H1 (cell line): ENCODE results near the gene TMEM269. TPM values are rescaled to one million over a fixed set of nuclear protein-coding genes. Genes with fewer than 3 reads are reported as not detected.

Experiments
- CTCF ChIA-PET: fragments of 300-600 bp; sonication (Branson Sonifier 250); formaldehyde crosslinking; loops from one replicate; lab custom pipeline; 2021; ENCODE audit not compliant: partially characterized antibody; lab: Charles Lee
- POLR2A ChIA-PET: fragments of 300-600 bp; sonication (Branson Sonifier 250); formaldehyde crosslinking; loops from one replicate; lab custom pipeline; 2021; ENCODE audit warnings: inconsistent platforms; ENCODE audit not compliant: partially characterized antibody; lab: Charles Lee
- DNase-seq, 2 experiments: peaks; one replicate each; pipeline versions ENCODE4 v3.0.0 to v3.0.0-alpha.2; 2010 to 2022; ENCODE audit warnings: low spot score in 2 of 2, low read depth in 1 of 2, mixed read lengths in 1 of 2
- FAIRE-seq: peaks from 2 replicates; lab custom pipeline; 2011; peaks lifted over from hg19 to GRCh38; lab: Jason Lieb, UNC
- H2AFZ ChIP-seq: 2 replicates; pipeline ENCODE4 v1.8.1; 2012; ENCODE audit warnings: low read length, inconsistent platforms
- H2AK5ac ChIP-seq: 2 replicates; pipeline ENCODE4 v1.6.1; 2013; ENCODE audit warnings: low read depth, low read length
- H2BK120ac ChIP-seq: replicated peaks from 2 replicates; pipeline ENCODE3; 2013; ENCODE audit warnings: low read depth, low read length, inconsistent platforms
- H2BK12ac ChIP-seq: 2 replicates; pipeline ENCODE4 v1.6.1; 2013; ENCODE audit warnings: low read depth, low read length
- H2BK15ac ChIP-seq: 2 replicates; pipeline ENCODE4 v1.6.1; 2013; ENCODE audit warnings: low read length
- H2BK20ac ChIP-seq: 2 replicates; pipeline ENCODE4 v1.6.1; 2013; ENCODE audit warnings: low read length
- H2BK5ac ChIP-seq: 2 replicates; pipeline ENCODE4 v1.6.1; 2013; ENCODE audit warnings: low read depth, low read length
- H3K14ac ChIP-seq: 2 replicates; pipeline ENCODE4 v1.6.1; 2013; ENCODE audit warnings: inconsistent platforms; ENCODE audit not compliant: insufficient read length
- H3K18ac ChIP-seq: 2 replicates; pipeline ENCODE4 v1.6.1; 2013; ENCODE audit warnings: low read length; ENCODE audit errors: extremely low read depth
- H3K23ac ChIP-seq: 2 replicates; pipeline ENCODE4 v1.6.1; 2013; ENCODE audit warnings: inconsistent platforms; ENCODE audit not compliant: insufficient read length
- H3K23me2 ChIP-seq: 2 replicates; pipeline ENCODE4 v1.6.1; 2013; ENCODE audit warnings: low read depth, low read length
- H3K27ac ChIP-seq: 2 replicates; pipeline ENCODE4 v1.6.1; 2011; ENCODE audit warnings: low read depth, low read length, inconsistent platforms
- H3K27me3 ChIP-seq, 4 experiments: replicated peaks in 1 of 4; 1 replicate in 1 of 4; 2 replicates in 3 of 4; pipeline versions ENCODE4 v1.6.1 to v1.8.1; 2011 to 2013; ENCODE audit warnings: low read length in 3 of 4, mild to moderate bottlenecking in 3 of 4, inconsistent platforms in 2 of 4, mixed read lengths in 2 of 4, moderate library complexity in 1 of 4; ENCODE audit not compliant: control insufficient read depth in 3 of 4, insufficient read depth in 3 of 4; ENCODE audit errors: extremely low read depth in 1 of 4
- H3K36me3 ChIP-seq, 4 experiments: 2 replicates each; pipeline versions ENCODE4 v1.6.1 to v1.8.1; 2011 to 2013; ENCODE audit warnings: mild to moderate bottlenecking in 4 of 4, low read length in 3 of 4, moderate library complexity in 2 of 4, control low read depth in 1 of 4, inconsistent platforms in 1 of 4; ENCODE audit not compliant: insufficient read depth in 4 of 4, control insufficient read depth in 2 of 4
- H3K4ac ChIP-seq: replicated peaks from 2 replicates; pipeline ENCODE3; 2013; ENCODE audit warnings: low read length, low read depth, mixed read lengths, inconsistent platforms; ENCODE audit not compliant: insufficient read length
- H3K4me1 ChIP-seq, 4 experiments: replicated peaks in 1 of 4; 1 replicate in 1 of 4; 2 replicates in 3 of 4; pipeline versions ENCODE4 v1.6.1 to v1.8.1; 2011 to 2013; ENCODE audit warnings: low read length in 3 of 4, inconsistent platforms in 2 of 4, mixed read lengths in 1 of 4; ENCODE audit not compliant: insufficient read depth in 4 of 4, control insufficient read depth in 3 of 4
- H3K4me2 ChIP-seq, 2 experiments: 2 replicates each; pipeline versions ENCODE4 v1.6.1 to v1.8.1; 2011 to 2013; ENCODE audit warnings: low read depth in 2 of 2, low read length in 2 of 2, control low read depth in 1 of 2, inconsistent platforms in 1 of 2, mild to moderate bottlenecking in 1 of 2; ENCODE audit not compliant: insufficient read depth in 1 of 2
- H3K4me3 ChIP-seq, 4 experiments: fragments of 200-600, 300-600 bp in 1 of 4; sonication (generic), shearing (Covaris generic), sonication (Bioruptor Twin) in 1 of 4; 2 replicates each; pipeline versions ENCODE4 v1.5.1 to v1.8.1; 2011 to 2016; ENCODE audit warnings: low read length in 4 of 4, low read depth in 3 of 4, control low read depth in 2 of 4, inconsistent platforms in 2 of 4, mild to moderate bottlenecking in 2 of 4, mixed read lengths in 1 of 4, moderate library complexity in 1 of 4; ENCODE audit not compliant: insufficient read depth in 2 of 4; ENCODE audit errors: extremely low read depth in 1 of 4
- H3K56ac ChIP-seq: replicated peaks from 2 replicates; pipeline ENCODE3; 2013; ENCODE audit warnings: low read depth, mild to moderate bottlenecking, mixed read lengths, low read length, inconsistent platforms; ENCODE audit not compliant: insufficient read length
- H3K79me1 ChIP-seq: 2 replicates; pipeline ENCODE4 v1.6.1; 2013; ENCODE audit warnings: low read depth, low read length, control low read depth
- H3K79me2 ChIP-seq, 2 experiments: 2 replicates each; pipeline versions ENCODE4 v1.6.1 to v1.8.1; 2012 to 2013; ENCODE audit warnings: low read length in 2 of 2, mild to moderate bottlenecking in 2 of 2, inconsistent platforms in 1 of 2; ENCODE audit not compliant: insufficient read depth in 2 of 2, control insufficient read depth in 1 of 2
- H3K9ac ChIP-seq, 4 experiments: replicated peaks in 1 of 4; 1 replicate in 1 of 4; 2 replicates in 3 of 4; pipeline versions ENCODE4 v1.6.1 to v1.8.1; 2011 to 2013; ENCODE audit warnings: low read depth in 3 of 4, low read length in 3 of 4, control low read depth in 2 of 4, mild to moderate bottlenecking in 2 of 4, moderate library complexity in 2 of 4, inconsistent platforms in 1 of 4; ENCODE audit errors: extremely low read depth in 1 of 4
- H3K9me3 ChIP-seq, 2 experiments: 2 replicates each; pipeline versions ENCODE4 v1.6.1 to v1.8.1; 2012 to 2013; ENCODE audit warnings: mild to moderate bottlenecking in 2 of 2, moderate library complexity in 2 of 2, control low read depth in 1 of 2, inconsistent platforms in 1 of 2, low read depth in 1 of 2, low read length in 1 of 2, mixed read lengths in 1 of 2; ENCODE audit not compliant: insufficient read depth in 2 of 2
- H4K20me1 ChIP-seq, 2 experiments: replicated peaks in 1 of 2; 2 replicates each; pipeline versions ENCODE3 to v1.8.1; 2011 to 2013; ENCODE audit warnings: inconsistent platforms in 2 of 2, low read length in 2 of 2, mild to moderate bottlenecking in 1 of 2; ENCODE audit not compliant: insufficient read depth in 2 of 2, control insufficient read depth in 1 of 2
- H4K5ac ChIP-seq: 2 replicates; pipeline ENCODE4 v1.6.1; 2013; ENCODE audit warnings: low read length, low read depth, mixed read lengths, inconsistent platforms; ENCODE audit not compliant: insufficient read length
- H4K8ac ChIP-seq: 2 replicates; pipeline ENCODE4 v1.8.0; 2013; ENCODE audit warnings: mild to moderate bottlenecking, moderate library complexity, low read length, inconsistent platforms; ENCODE audit not compliant: insufficient read depth; ENCODE audit errors: extremely low read depth
- H4K91ac ChIP-seq: replicated peaks from 2 replicates; pipeline ENCODE3; 2013; ENCODE audit warnings: low read length, mixed read lengths, inconsistent platforms; ENCODE audit not compliant: insufficient read length
- ATF2 ChIP-seq: IDR thresholded peaks from 2 replicates; pipeline ENCODE4 v1.6.1; 2012; ENCODE audit warnings: low read length, inconsistent platforms
- BACH1 ChIP-seq: IDR thresholded peaks from 2 replicates; pipeline ENCODE4 v1.6.1; 2012; ENCODE audit warnings: low read length, improper control_type of control experiment
- CBX8 ChIP-seq: fragments of 300-800, 300-1000 bp; sonication (generic); IDR thresholded peaks from 2 replicates; pipeline ENCODE4 v1.7.1; 2016; ENCODE audit warnings: low read depth, low read length, borderline replicate concordance
- GTF2F1 ChIP-seq: IDR thresholded peaks from 2 replicates; pipeline ENCODE4 v1.6.1; 2012; ENCODE audit warnings: low read depth, low read length, improper control_type of control experiment, borderline replicate concordance
- SIN3A ChIP-seq, 2 experiments: IDR thresholded peaks in 1 of 2; conservative IDR thresholded peaks in 1 of 2; 2 replicates each; pipeline ENCODE4 v1.6.1; 2011 to 2012; ENCODE audit warnings: low read length in 2 of 2, improper control_type of control experiment in 1 of 2, low read depth in 1 of 2, mild to moderate bottlenecking in 1 of 2
- SRF ChIP-seq: IDR thresholded peaks from 2 replicates; pipeline ENCODE4 v1.6.1; 2011; ENCODE audit warnings: mild to moderate bottlenecking, low read depth, low read length, moderate library complexity
- SUZ12 ChIP-seq: fragments of 200-600 bp; sonication (generic); IDR thresholded peaks from 2 replicates; pipeline ENCODE4 v1.6.1; 2012; ENCODE audit warnings: mild to moderate bottlenecking, inconsistent platforms, low read length, moderate library complexity, mixed read lengths
- TAF1 ChIP-seq: IDR thresholded peaks from 2 replicates; pipeline ENCODE4 v1.6.1; 2011; ENCODE audit warnings: mild to moderate bottlenecking, low read depth, low read length
- WGBS, 2 experiments: shearing (Covaris generic) in 1 of 2; methylation state at CpG; one replicate each; pipeline versions ENCODE4 v1.1.6 to v1.1.7; 2013 to 2015; ENCODE audit warnings: low lambda C conversion rate in 2 of 2, mixed read lengths in 2 of 2, inconsistent platforms in 1 of 2, low coverage in 1 of 2, missing lambda C conversion rate in 1 of 2; ENCODE audit not compliant: insufficient replicate concordance in 2 of 2, insufficient coverage in 1 of 2, insufficient read length in 1 of 2; ENCODE audit errors: extremely low coverage in 1 of 2, missing lambda C conversion rate in 1 of 2; 5-methylcytosine and 5-hydroxymethylcytosine counted together
- polyA plus RNA-seq, 7 experiments: library from polyadenylated mRNA; depleted of rRNA in 3 of 7; stranded (reverse) in 5 of 7; unstranded in 2 of 7; fragments of >200 nt in 5 of 7; fragments of 200-250 nt in 2 of 7; gene quantifications; 1 replicate in 5 of 7; 2 replicates in 1 of 7; 4 replicates in 1 of 7; pipeline versions ENCODE4 v1.2.1 to v1.2.3, GENCODE V29; 2011 to 2013; ENCODE audit warnings: missing spikeins in 2 of 7, mixed read lengths in 2 of 7
- total RNA-seq: library from RNA; stranded (reverse); fragmentation: NEBNext Ultra II Directional; extraction: Animal tissue kit (Norgen Biotek cat#: 25700); gene quantifications from 2 replicates; pipeline ENCODE4 v1.2.1, GENCODE V29; 2021

TMEM269 gene
- total and polyA plus RNA-seq, 2 of the 8 experiments (the other 6 are each of a cell fraction or from before 2014, with no cell fraction given), result 0.14 to 0.35 TPM

GRCh38 chr1:42847111-42847595 lies 62.4 kb downstream of the TMEM269 start:
- FAIRE-seq, result no peak
- TF ChIP-seq CBX8, result no peak
- TF ChIP-seq SRF, result no peak
- no peak for TF ChIP-seq TAF1
- TF ChIP-seq SIN3A (conservative IDR thresholded peaks at IDR 0.05 in 1 of 2, IDR thresholded peaks at IDR 0.05 in 1 of 2; ENCODE audit: low read depth in 1 of 2, low read length in 2 of 2), result no peak
- no peak for TF ChIP-seq BACH1
- TF ChIP-seq SUZ12, result no peak
- TF ChIP-seq GTF2F1, result no peak
- TF ChIP-seq ATF2, result no peak

More at GRCh38 chr1:42847111-42847595, 62.4 kb downstream of the TMEM269 start:
- H3K14ac ChIP-seq, result no peak overlapping the region
- no peak overlapping the region for H3K27ac ChIP-seq
- WGBS, 2 experiments, result 7% methylated on average over 6 of the region's 6 CpGs; no CpG with 5 or more reads in 1 of the 2 experiments
- H2BK120ac ChIP-seq, result no peak overlapping the region
- no peak for DNase-seq
- H2BK20ac ChIP-seq, result no peak overlapping the region
- no peak overlapping the region for H2AFZ ChIP-seq
- peaks cover 11 to 22% of the 10 kb centered on the region in 2 experiments; a peak in 3 of 4 replicates for H3K79me2 ChIP-seq
- H3K4me3 ChIP-seq, result peak overlapping the region; percentile 79 to 82 (median 81)
- 0 out of 2 replicates have a peak overlapping the region, but pooled peaks have one; percentile 2 for H3K18ac ChIP-seq
- H3K4ac ChIP-seq, result no peak overlapping the region
- H3K23me2 ChIP-seq, result peaks cover 12% of the 10 kb centered on the region
- peak overlapping the region; percentile 24; the same call in 1 of the 2 replicates for H2BK15ac ChIP-seq
- H3K4me2 ChIP-seq, result peak overlapping the region; percentile 88 to 100
- H3K56ac ChIP-seq, result peak overlapping the region; percentile 42
- no peak overlapping the region for H4K5ac ChIP-seq
- H3K23ac ChIP-seq, result no peak overlapping the region
- ChIA-PET POLR2A (interaction anchor here (0.6 to 3.6 kb wide), 15 partner anchors 9 to 189 kb away, joined by 3 to 21 read pairs (median 7); partner anchors contain the start of genes ERMAP, P3H1, PPIH and SVBP), CTCF (interaction anchor here (0.6 to 5.0 kb wide), 13 partner anchors 9 to 245 kb away, joined by 3 to 30 read pairs (median 3); partner anchors contain the start of gene ERMAP)
- no peaks in the 10 kb centered on the region for H3K27me3 ChIP-seq
- H4K91ac ChIP-seq, result no peak overlapping the region
- H4K8ac ChIP-seq, result 0 out of 2 replicates have a peak overlapping the region, but pooled peaks have one; percentile 88
- peaks cover 0 to 9% of the 10 kb centered on the region in 2 experiments for H4K20me1 ChIP-seq
- no peak overlapping the region; the same call in 1 of the 2 replicates for H2AK5ac ChIP-seq
- no peak overlapping the region for H2BK12ac ChIP-seq
- no peak overlapping the region for H2BK5ac ChIP-seq
- H3K9me3 ChIP-seq, result peaks cover 0 to 8% of the 10 kb centered on the region in 2 experiments; a peak in 2 of 4 replicates
- peaks cover 2 to 9% (median 5%) of the 10 kb centered on the region in 4 experiments; a peak in 6 of 7 replicates for H3K4me1 ChIP-seq
- H3K9ac ChIP-seq, result peak overlapping the region in 3 of 4 experiments; percentile 32 to 81 (median 71); a peak in 6 of 7 replicates
- H3K79me1 ChIP-seq, result peaks cover 10% of the 10 kb centered on the region
- H3K36me3 ChIP-seq, result peaks cover 10 to 31% (median 22%) of the 10 kb centered on the region in 4 experiments; a peak in 6 of 8 replicates
